Measurements from ENCODE around the gene FAAP20.

DNA sequence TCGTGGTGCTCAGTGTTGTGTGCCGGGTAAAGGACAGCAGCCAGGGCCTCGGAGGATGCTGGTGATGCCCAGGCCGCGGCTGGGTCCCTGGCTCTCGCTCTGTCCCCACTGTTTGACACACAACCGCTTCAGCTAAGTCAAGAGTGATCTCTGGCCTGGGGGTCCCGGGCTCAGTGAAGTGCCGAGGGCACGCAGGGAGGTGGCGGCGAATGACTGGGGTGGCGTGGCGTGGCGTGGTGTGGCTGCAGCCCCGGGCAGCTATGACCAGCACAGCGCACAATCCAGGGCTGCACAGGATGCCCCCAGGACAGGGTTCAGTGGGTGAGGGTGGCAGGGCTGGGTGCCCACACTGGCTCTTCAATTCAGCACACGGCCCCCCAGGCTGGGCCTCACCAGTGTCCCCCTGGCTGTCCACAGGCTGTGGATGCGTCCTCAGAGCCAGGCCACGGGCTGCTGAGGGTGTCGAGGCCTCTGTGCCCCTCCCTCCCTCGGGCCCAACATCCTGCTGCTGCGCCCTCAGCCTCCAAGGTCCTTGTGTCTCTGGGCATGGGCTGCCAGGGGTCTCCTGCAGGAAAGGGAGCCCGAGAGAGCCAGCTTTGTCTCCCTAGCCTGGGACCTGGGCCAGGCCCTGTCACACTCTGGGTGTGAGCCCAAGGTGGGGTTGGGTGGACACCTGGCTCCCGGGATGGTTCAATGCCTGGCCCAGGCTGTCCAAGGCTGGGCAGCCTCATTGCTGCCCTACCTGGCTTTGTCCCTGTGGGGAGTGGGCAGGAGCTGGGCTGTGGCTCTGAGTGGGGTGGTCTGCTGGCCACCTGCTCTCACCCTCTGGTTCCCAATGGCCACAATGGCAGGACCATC is 21.6 kb upstream of the FAAP20 start:
- TF ChIP-seq, protein P1, sequence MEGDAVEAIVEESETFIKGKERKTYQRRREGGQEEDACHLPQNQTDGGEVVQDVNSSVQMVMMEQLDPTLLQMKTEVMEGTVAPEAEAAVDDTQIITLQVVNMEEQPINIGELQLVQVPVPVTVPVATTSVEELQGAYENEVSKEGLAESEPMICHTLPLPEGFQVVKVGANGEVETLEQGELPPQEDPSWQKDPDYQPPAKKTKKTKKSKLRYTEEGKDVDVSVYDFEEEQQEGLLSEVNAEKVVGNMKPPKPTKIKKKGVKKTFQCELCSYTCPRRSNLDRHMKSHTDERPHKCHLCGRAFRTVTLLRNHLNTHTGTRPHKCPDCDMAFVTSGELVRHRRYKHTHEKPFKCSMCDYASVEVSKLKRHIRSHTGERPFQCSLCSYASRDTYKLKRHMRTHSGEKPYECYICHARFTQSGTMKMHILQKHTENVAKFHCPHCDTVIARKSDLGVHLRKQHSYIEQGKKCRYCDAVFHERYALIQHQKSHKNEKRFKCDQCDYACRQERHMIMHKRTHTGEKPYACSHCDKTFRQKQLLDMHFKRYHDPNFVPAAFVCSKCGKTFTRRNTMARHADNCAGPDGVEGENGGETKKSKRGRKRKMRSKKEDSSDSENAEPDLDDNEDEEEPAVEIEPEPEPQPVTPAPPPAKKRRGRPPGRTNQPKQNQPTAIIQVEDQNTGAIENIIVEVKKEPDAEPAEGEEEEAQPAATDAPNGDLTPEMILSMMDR (IDR thresholded peaks at IDR 0.05) = no peak
- no peak for TF ChIP-seq POLR2A (IDR thresholded peaks at IDR 0.05)
